T-helper 2 cell treated with Interferon-gamma antibody and Interleukin-4, amounts not matched to agents 100 ng/mL and 5 ng/mL, for 36 hours (primary cell): ENCODE measurements around the gene POLG2. TPM values are rescaled to one million over a fixed set of nuclear protein-coding genes. Genes with fewer than 3 reads are reported as not detected.

Experiments
- intact Hi-C: fragments of 100-400 bp; cut with micrococcal nuclease; formaldehyde crosslinking; loops from one replicate; pipeline ENCODE4 v1.15.1; 2023
- total RNA-seq: library from RNA; stranded (reverse); gene quantifications from 2 replicates; pipeline ENCODE4 v1.2.3, GENCODE V29; 2022

POLG2 gene
- total RNA-seq, result 32.3 and 34.3 TPM in 2 replicates

DNA sequence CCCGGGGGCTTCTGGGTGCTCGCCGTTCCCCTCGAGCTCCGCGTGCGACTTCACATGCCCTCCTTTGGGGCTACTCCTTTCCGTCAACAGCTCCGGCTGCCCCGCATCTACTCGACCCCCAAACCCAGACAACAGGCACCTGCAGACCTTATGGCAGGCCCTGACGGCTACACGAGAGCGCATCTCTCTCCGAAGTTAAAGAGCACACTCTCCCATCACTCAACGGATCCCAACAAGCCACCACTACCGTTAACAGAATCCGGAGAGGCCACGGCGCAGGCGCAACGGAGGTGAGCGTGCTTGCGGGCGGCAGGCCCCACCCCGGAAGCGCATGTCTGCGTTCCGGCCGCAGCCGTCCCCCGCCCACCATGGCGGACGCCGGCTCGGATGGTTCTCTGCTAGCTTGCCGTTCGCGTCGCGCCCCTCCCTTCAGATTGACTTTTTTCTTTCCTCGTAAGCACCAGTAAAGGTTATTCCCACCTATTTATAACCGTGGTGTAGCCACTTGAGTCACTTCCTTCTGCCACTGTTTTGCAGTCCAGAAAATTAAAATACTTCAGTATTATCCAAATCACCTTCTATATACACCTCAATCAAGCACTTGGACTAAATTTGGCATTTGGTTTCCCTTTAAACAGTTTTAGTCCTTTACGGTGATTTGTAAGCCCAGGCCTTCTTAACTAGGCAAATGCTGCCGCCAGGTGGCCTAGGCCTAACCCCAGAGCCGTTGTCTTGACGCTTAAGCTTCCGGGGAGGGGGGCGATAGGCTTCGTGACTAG is at the start of gene POLG2:
Gene POLG2 (minus strand): TSS at position 269 of the 779 bp plus-strand sequence. CDS start 86 bp downstream, at position 183.
- intact Hi-C loops, result loop anchor here (1.0 to 5.0 kb wide), 5 partner anchors 9 to 654 kb away; partner anchors contain the start of genes CEP95, DDX5, ICAM2 and SMARCD2

- intact Hi-C loops, result no loop called here
These were observed 47.9 kb upstream of the POLG2 start for GRCh38 chr17:64544742-64545141.

DNA sequence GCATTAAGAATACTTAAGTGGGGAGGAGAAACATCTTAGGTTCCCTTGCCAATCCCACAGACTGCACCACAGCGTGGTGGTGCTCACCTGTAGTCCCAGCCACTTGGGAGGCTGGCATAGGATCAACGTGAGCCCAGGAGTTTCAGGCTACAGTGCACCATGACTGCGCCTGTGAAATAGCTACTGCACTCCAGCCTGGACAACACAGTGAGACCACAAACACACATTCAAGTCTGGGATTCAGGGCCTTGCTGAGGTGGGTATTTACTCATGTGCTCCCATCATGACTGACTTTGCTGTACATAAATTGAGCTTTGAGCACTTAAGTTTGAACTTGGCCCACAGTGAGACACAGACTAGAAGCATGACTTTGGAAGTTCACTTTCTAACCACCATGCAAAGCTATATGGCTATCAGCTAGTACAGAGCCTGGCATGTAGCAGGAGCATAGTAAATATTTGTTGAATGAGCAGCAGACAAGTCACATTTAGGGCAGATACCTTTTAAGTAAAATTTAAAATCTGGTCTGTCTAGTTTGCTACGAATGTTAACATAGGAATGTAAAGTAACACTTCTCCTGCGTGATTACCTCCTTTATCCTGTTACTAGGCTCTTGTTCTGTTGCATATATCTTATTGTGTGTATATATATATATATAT is 43.4 kb upstream of the POLG2 start:
- intact Hi-C loops, result no loop called here

- intact Hi-C loops, result no loop called here
These were observed 41.8 kb upstream of the POLG2 start for GRCh38 chr17:64538508-64539130.

GRCh38 chr17:64537488-64537887 is 40.6 kb upstream of the POLG2 start:
- intact Hi-C loops, result no loop called here

DNA sequence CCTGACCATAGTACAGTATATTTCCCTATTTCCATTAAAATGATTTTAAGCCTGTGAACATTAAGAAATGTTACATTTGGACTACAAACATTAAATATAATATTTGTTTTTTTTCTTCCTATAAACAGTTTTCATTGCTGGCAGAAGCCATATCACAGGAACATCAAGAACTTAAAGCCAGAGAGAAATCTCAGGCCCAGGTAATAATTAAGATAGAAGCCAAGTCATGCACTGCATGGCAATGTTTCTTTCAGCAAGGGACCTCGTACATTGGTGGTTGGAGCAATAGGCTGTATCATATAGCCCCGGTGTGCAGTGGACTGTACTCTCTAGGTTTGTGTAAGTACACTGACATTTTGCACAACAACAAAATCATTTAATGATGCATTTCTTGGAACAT is 40.1 kb upstream of the POLG2 start:
- intact Hi-C loops, result no loop called here

DNA sequence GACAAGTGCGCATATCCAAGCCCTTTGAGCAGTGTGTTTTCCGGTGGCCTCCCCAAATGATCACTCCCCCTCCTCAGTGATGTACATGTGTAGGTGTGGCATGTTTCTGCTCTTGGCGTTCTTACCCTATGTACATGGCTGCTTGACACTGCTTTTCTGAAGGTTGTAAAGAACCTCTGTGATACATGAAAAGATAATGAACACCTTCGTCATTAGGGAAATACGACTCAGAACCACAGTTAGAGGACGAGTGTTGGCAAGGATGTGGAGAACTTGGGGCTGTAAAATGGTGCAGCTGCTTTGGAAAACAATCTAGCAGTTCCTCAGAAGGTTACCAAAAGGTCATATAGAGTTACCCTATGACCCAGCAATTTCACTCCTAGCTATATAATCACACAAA is 38.5 kb upstream of the POLG2 start:
- intact Hi-C loops, result no loop called here

GRCh38 chr17:64534187-64534586 is 37.3 kb upstream of the POLG2 start:
- intact Hi-C loops, result no loop called here

DNA sequence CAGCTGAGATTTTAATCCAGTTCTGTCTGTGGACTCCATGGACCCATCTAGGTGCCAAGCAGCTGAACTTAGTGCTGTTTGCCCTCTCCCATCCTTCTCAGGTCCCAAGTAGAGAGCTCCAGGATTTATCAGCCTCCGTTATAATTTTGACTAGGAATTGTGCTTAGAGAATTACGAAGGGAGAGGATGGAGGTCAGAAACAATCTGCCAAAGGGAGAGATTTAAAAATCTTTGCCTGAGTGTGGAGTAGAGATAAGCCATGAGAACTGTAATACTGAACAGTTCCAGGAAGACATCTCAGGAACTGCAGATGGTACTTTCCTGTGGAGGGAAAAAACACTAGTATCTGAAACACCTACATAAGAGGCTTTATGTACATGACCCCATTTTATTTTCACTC is 36.9 kb upstream of the POLG2 start:
- intact Hi-C loops, result no loop called here

DNA sequence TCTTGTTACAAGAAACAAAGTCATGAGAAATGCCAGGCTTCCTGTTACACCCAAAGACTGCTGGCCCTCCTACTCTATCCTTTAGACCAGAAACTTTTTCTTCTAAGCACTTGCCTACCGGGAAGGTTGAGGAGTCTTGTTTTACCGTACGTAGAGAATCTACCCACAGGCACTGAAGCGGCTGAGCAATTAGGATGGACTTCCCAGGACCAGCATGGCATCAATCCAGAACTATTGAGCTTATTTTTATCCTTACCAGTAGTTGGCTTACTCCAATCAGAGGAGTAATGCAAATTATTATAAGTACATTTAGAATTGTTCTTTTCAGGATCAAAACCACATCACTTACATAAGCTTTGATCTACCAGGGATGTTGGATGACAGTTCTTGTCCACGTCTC is 35.6 kb upstream of the POLG2 start:
- intact Hi-C loops, result no loop called here

DNA sequence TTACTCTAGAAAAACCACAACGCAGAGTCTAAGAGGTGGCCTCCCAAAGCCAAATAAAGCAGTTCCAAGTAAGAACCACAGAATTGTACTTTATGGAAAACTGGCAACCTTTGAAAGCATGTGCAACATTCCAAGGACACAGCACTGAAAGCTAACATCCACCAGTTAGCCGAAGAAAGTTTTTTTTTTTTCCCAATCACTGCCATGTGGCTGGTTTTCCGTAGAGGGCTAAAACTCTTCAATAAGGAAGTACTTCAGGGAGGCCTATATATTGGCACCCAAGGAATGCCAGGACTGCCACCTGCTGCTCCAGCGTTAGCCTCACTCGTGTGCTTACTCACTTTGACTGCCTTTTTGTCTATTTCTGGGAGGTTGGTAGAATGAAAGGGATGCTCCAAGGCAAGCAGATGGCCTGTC is 35.1 kb upstream of the POLG2 start:
- intact Hi-C loops, result no loop called here

DNA sequence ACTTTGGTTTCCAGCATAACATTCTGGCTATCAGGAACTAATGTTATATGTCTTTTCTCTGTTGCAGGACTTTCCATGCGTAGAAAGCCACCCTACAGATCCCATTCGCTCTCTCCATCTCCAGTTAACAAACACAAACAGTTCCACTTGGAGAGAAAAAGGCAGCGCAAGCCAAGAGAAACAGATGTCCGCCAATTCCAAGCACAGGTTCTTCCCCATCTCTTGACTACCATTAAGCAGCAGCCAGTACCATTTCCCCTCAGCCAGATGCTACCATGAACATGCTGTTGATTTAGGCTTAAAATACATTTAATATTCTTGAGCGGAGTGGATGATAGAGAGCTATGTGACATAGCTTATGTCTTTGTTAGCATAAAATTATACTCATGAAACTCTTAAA is 32.4 kb upstream of the POLG2 start:
- intact Hi-C loops, result no loop called here

GRCh38 chr17:64527914-64528313 is 31.1 kb upstream of the POLG2 start:
- intact Hi-C loops, result no loop called here

GRCh38 chr17:64520359-64520758 is 23.5 kb upstream of the POLG2 start:
- intact Hi-C loops, result no loop called here

- intact Hi-C loops, result no loop called here
These were observed 22.7 kb upstream of the POLG2 start for GRCh38 chr17:64519601-64520000.

DNA sequence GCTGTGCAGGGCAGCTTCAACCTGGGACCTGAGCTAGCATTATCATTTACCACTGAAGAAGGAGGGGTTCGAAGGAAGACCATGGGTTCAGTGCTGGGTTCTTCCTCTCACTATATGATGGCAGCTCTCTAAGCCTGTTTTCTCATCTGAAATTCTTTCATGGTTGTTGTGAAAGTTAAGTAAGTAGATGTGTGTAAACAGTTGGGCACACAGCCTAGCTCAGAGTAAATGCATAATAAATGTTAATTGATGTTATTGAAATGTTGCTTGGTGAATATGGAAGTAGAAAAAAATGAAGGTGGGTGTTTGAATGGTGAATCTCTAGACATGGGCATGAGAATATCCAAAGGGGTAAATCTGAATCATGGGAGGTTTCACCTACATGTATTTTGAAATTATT is 19.0 kb upstream of the POLG2 start:
- intact Hi-C loops, result no loop called here

GRCh38 chr17:64515419-64515818 is 18.6 kb upstream of the POLG2 start:
- intact Hi-C loops, result no loop called here

DNA sequence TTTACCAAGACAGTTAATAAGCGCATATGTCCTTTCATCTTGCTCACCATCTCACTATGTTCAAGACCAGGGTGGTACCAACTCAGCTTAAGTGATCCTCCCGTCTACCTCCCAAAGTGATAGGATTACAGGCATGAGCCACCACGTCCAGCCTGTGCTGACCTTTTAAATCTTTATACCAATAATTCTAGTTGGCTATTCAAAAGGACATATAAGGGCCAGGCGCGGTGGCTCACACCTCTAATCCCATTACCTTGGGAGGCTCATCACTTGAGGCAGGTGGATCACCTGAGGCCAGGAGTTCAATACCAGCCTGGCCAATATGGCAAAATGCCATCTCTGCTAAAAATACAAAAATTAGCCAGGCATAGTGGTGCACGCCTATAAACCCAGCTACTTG is 12.3 kb upstream of the POLG2 start:
- intact Hi-C loops, result loop anchor here (5.0 to 10.0 kb wide), 4 partner anchors 247 to 887 kb away; partner anchors contain the start of genes FTSJ3, MAP3K3, PSMC5 and TEX2

GRCh38 chr17:64508683-64509082 is 11.8 kb upstream of the POLG2 start:
- intact Hi-C loops, result loop anchor here (5.0 to 10.0 kb wide), 4 partner anchors 246 to 886 kb away; partner anchors contain the start of genes FTSJ3, MAP3K3, PSMC5 and TEX2

- intact Hi-C loops, result loop anchor here (2.0 to 10.0 kb wide), 6 partner anchors 65 to 885 kb away; partner anchors contain the start of genes FTSJ3, MAP3K3, PSMC5 and TEX2
These were observed 10.5 kb upstream of the POLG2 start for GRCh38 chr17:64507413-64507782.

DNA sequence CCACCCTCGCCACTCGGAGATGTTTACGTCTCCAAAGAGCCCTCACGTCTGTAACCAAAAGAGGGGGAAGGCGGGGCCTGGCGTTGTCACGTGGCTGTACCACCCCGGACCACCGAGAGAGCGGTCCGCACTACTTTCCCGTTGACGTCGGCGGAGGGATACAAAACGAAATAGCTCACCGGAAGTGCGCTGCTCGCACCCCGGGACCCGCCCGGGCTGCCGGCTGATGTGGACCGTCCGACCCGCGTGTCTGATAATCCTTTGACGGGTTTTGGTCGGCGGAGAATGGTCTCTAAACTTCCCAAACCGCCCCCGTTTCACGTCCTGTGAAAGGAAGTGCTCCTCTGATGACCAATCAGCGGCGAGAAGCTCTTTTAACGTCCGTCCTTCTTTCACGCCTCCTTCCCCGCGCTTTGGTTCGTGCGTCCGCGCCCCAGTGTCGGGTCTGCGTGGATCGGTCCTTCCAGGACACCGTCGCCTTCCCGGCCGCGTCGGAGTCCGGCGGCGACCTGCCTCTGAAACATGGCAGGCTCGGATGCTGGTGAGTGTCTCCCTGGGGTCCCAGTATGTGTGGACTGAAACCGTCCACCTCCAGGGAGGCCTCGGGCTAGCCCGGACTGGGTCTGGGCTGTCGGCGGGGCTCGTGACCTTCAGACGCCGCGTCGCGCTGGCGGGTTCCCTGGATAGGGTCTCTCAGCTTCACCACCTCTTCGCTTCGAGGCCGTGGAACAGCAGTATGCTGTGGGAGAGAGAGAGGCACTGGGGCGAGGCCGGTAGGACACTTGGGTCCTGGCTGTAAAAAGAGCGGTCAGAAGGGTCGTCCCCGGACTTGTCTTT is 9.9 kb upstream of the POLG2 start, which contains the start of gene CEP95:
Gene CEP95 (plus strand): TSS at position 402 of the 837 bp plus-strand sequence. CDS start 121 bp downstream, at position 523.
- intact Hi-C loops, result loop anchor here (1.0 to 10.0 kb wide), 10 partner anchors 9 to 884 kb away; partner anchors contain the start of genes CCDC47, FTSJ3, MAP3K3 and POLG2
